GM12878 (cell line): ENCODE measurements around the gene ZNF3. TPM values are rescaled to one million over a fixed set of nuclear protein-coding genes. Genes with fewer than 3 reads are reported as not detected.

Experiments
- ATAC-seq: fragments of 200-7000 bp; cut with Tn5 transposase; 3 replicates; pipeline ENCODE4 v1.9.1; 2020; ENCODE audit warnings: mild to moderate bottlenecking, moderate library complexity
- BruUV-seq: library from RNA; stranded (reverse); fragments of 400-500 nt; replicated peaks from 2 replicates; lab custom pipeline; 2021; lab: Mats Ljungman, UMichigan
- CTCF ChIA-PET: fragments of 300-600 bp; sonication (Branson Sonifier 250); formaldehyde crosslinking; extraction: SDS; loops from one replicate; lab custom pipeline; 2021; ENCODE audit warnings: inconsistent platforms; lab: Yijun Ruan, JAX
- POLR2A ChIA-PET: fragments of 350-600 bp; formaldehyde crosslinking; extraction: SDS; loops from one replicate; lab custom pipeline; 2021; ENCODE audit warnings: inconsistent platforms; lab: Charles Lee
- RAD21 ChIA-PET: fragments of 300-600 bp; sonication (Branson Sonifier 250); formaldehyde crosslinking; loops from one replicate; lab custom pipeline; 2023; ENCODE audit warnings: antibody characterized with exemption; ENCODE audit not compliant: unreplicated experiment; lab: Charles Lee
- SMC1A ChIA-PET: fragments of 300-600 bp; sonication (Branson Sonifier 250); formaldehyde crosslinking; loops from one replicate; lab custom pipeline; 2023; ENCODE audit not compliant: unreplicated experiment, uncharacterized antibody; lab: Charles Lee
- DNase-seq: peaks from one replicate; pipeline ENCODE4 v3.0.0-alpha.2; 2011; ENCODE audit warnings: low read depth, low spot score
- FAIRE-seq: peaks from 3 replicates; lab custom pipeline; 2011; peaks lifted over from hg19 to GRCh38; lab: Jason Lieb, UNC
- H2AFZ ChIP-seq: 2 replicates; pipeline ENCODE4 v1.6.0; 2011; ENCODE audit warnings: low read depth, low read length, control low read depth; ENCODE audit not compliant: control insufficient read depth
- H3K27ac ChIP-seq: 2 replicates; pipeline ENCODE4 v1.5.1; 2011; ENCODE audit warnings: control low read depth; ENCODE audit not compliant: control insufficient read depth, insufficient read depth
- H3K27me3 ChIP-seq, 2 experiments: replicated peaks in 1 of 2; 2 replicates each; pipeline versions ENCODE4 v1.6.0 to v1.6.1; 2011; ENCODE audit warnings: low read length in 1 of 2; ENCODE audit not compliant: control insufficient read depth in 2 of 2, insufficient read depth in 2 of 2
- H3K36me3 ChIP-seq, 2 experiments: 2 replicates each; pipeline ENCODE4 v1.5.1; 2011; ENCODE audit warnings: low read length in 1 of 2; ENCODE audit not compliant: control insufficient read depth in 2 of 2, insufficient read depth in 2 of 2
- H3K4me1 ChIP-seq: 2 replicates; pipeline ENCODE4 v1.6.1; 2011; ENCODE audit warnings: mild to moderate bottlenecking, low read length, moderate library complexity, mixed read lengths; ENCODE audit not compliant: control insufficient read depth, insufficient read depth
- H3K4me2 ChIP-seq: 2 replicates; pipeline ENCODE4 v1.6.0; 2011; ENCODE audit warnings: control low read depth; ENCODE audit not compliant: control insufficient read depth, insufficient read depth
- H3K4me3 ChIP-seq: fragments of 200-600 bp; sonication (generic); 2 replicates; pipeline ENCODE4 v1.5.1; 2016
- H3K79me2 ChIP-seq: 2 replicates; pipeline ENCODE4 v1.6.0; 2011; ENCODE audit warnings: low read length; ENCODE audit not compliant: control insufficient read depth, insufficient read depth
- H3K9ac ChIP-seq: 2 replicates; pipeline ENCODE4 v1.8.0; 2011; ENCODE audit warnings: low read length, control low read depth, mixed read lengths; ENCODE audit not compliant: control insufficient read depth, insufficient read depth
- H3K9me3 ChIP-seq: replicated peaks from 3 replicates; pipeline ENCODE4 v1.5.1; 2011; ENCODE audit warnings: mild to moderate bottlenecking, low read length; ENCODE audit not compliant: control insufficient read depth, insufficient read depth
- H4K20me1 ChIP-seq: 2 replicates; pipeline ENCODE4 v1.6.0; 2011; ENCODE audit not compliant: control insufficient read depth, insufficient read depth
- CBX5 ChIP-seq: sonication (generic); IDR thresholded peaks from 2 replicates; pipeline ENCODE4 v1.6.1; 2016; ENCODE audit warnings: low read depth, moderate library complexity, mild to moderate bottlenecking, inconsistent platforms
- PKNOX1 ChIP-seq: fragments of 450-650 bp; IDR thresholded peaks from 2 replicates; pipeline ENCODE4 v1.6.1; 2016; ENCODE audit warnings: mild to moderate bottlenecking
- RB1 ChIP-seq: fragments of 450-650 bp; formaldehyde crosslinking; IDR thresholded peaks from 2 replicates; pipeline ENCODE4 v1.6.1; 2017; ENCODE audit warnings: mild to moderate bottlenecking, borderline replicate concordance
- ZZZ3 ChIP-seq: IDR thresholded peaks from 2 replicates; pipeline ENCODE4 v1.6.1; 2011; ENCODE audit warnings: low read depth; ENCODE audit not compliant: control insufficient read depth, insufficient read length
- WGBS: methylation state at CpG from one replicate; pipeline ENCODE4 v1.1.6; 2016; ENCODE audit warnings: low lambda C conversion rate; ENCODE audit not compliant: insufficient replicate concordance, insufficient coverage; ENCODE audit errors: missing lambda C conversion rate; 5-methylcytosine and 5-hydroxymethylcytosine counted together
- in situ Hi-C: fragments of 300-500 bp; cut with MboI; formaldehyde crosslinking; loops from 9 replicates; pipeline ENCODE4 v1.14.3; 2018; ENCODE audit warnings: mixed read lengths
- intact Hi-C: fragments of 100-400 bp; cut with micrococcal nuclease; formaldehyde crosslinking; loops from one replicate; pipeline ENCODE4 v1.14.2; 2022; ENCODE audit not compliant: unreplicated experiment
- polyA plus RNA-seq, 11 experiments: library from polyadenylated mRNA; depleted of rRNA in 4 of 11; unstranded in 6 of 11; stranded (reverse) in 5 of 11; fragments of >200 nt; fragmentation: Nextera tagmentation in 4 of 11; fragmentation: Illumina TruSeq in 1 of 11; extraction: Ambion mirVana in 4 of 11; extraction: Trizol in 1 of 11; gene quantifications; 1 replicate in 1 of 11; 2 replicates in 10 of 11; pipeline versions ENCODE4 v1.2.1 to v1.2.3, GENCODE V29; 2011 to 2016; ENCODE audit warnings: inconsistent platforms in 2 of 11, missing spikeins in 2 of 11, low read depth in 1 of 11
- total RNA-seq, 4 experiments: library from RNA; depleted of rRNA in 3 of 4; stranded (reverse); fragments of >200 nt in 3 of 4; fragmentation: Illumina TruSeq in 1 of 4; extraction: Trizol in 1 of 4; gene quantifications; 2 replicates each; pipeline versions ENCODE4 v1.2.1 to v1.2.3, GENCODE V29; 2013 to 2021

The ZNF3 gene
- total and polyA plus RNA-seq, 10 of the 15 experiments (the other 5 are each of a cell fraction or from before 2014, with no cell fraction given) = 17.2 to 37.4 (median 29.4) TPM

GRCh38 chr7:100051611-100052010 is 29.9 kb downstream of the ZNF3 start:
- 95% methylated on average over 3 of the region's 3 CpGs for WGBS
- in situ Hi-C loops = no loop called here
- Histone ChIP-seq H3K27ac (no peak overlapping the region), H3K36me3 (no peaks in the 10 kb centered on the region), H3K4me1 (peaks cover 7% of the 10 kb centered on the region), H3K9me3 (no peaks in the 10 kb centered on the region), H3K9ac (no peak overlapping the region), H4K20me1 (no peaks in the 10 kb centered on the region), H2AFZ (no peak overlapping the region), H3K79me2 (peaks cover 3% of the 10 kb centered on the region; the same call in 1 of the 2 replicates), H3K27me3 (no peaks in the 10 kb centered on the region), H3K4me2 (no peak overlapping the region), H3K4me3 (no peak overlapping the region)
- DNase-seq (no peak), FAIRE-seq (no peak), ATAC-seq (no peak)
- ChIA-PET CTCF (interaction anchor here (0.7 to 3.3 kb wide), 10 partner anchors 10 to 143 kb away, joined by 3 to 39 read pairs (median 4); partner anchors contain the start of gene ZKSCAN1), RAD21 (interaction anchor here (0.6 to 1.3 kb wide), 4 partner anchors 31 to 132 kb away, joined by 3 to 4 read pairs (median 4); partner anchors contain the start of gene TRIM4), POLR2A (no interaction called here), SMC1A (interaction anchor here (1.3 to 1.6 kb wide), 2 partner anchors 29 to 56 kb away, joined by 3 to 8 read pairs; partner anchors contain the start of gene ZNF3)
- no peak for TF ChIP-seq RB1
- TF ChIP-seq ZZZ3 = no peak
- TF ChIP-seq PKNOX1 = no peak
- TF ChIP-seq CBX5 = no peak
- intact Hi-C loops = no loop called here
- TSS peak; percentile 40 for BruUV-seq
